Activated T-helper 2 cell treated with anti-CD3 and anti-CD28 coated beads, Interferon-gamma antibody, Interleukin-2, Interleukin-4, amounts not matched to agents 10 μg/mL and 5 μg/mL and 100 μg/mL, durations not matched to agents 14 hours and 24 hours and 36 hours (primary cell): ENCODE data around the gene CCDC158. TPM values are rescaled to one million over a fixed set of nuclear protein-coding genes. Genes with fewer than 3 reads are reported as not detected.

Experiments
- DNase-seq: peaks from one replicate; pipeline ENCODE4 v3.0.0; 2021; ENCODE audit warnings: low spot score
- H3K27ac Mint-ChIP-seq: one replicate; pipeline ENCODE4 v1.8.0; 2021; ENCODE audit warnings: mixed read lengths
- H3K27me3 Mint-ChIP-seq: one replicate; pipeline ENCODE4 v1.8.0; 2021; ENCODE audit warnings: low read depth, mixed read lengths
- H3K36me3 Mint-ChIP-seq: one replicate; pipeline ENCODE4 v1.8.0; 2021; ENCODE audit warnings: low read depth, mixed read lengths
- H3K4me1 Mint-ChIP-seq: one replicate; pipeline ENCODE4 v1.8.0; 2021; ENCODE audit warnings: low read depth, mixed read lengths
- H3K4me3 Mint-ChIP-seq: one replicate; pipeline ENCODE4 v1.8.0; 2021; ENCODE audit warnings: low read depth, mild to moderate bottlenecking, moderate library complexity, mixed read lengths
- H3K9me3 Mint-ChIP-seq: one replicate; pipeline ENCODE4 v1.8.0; 2021; ENCODE audit warnings: mixed read lengths
- intact Hi-C: fragments of 100-400 bp; cut with micrococcal nuclease; formaldehyde crosslinking; loops from one replicate; pipeline ENCODE4 v1.15.1; 2023
- total RNA-seq: library from RNA; stranded (reverse); gene quantifications from 2 replicates; pipeline ENCODE4 v1.2.3, GENCODE V29; 2022

The CCDC158 gene
- total RNA-seq, 1 donor from 2014 or later: not detected

GRCh38 chr4:76357981-76358380, 63.0 kb downstream of the CCDC158 start:
- Mint-ChIP-seq H3K36me3 (no peaks in the 10 kb centered on the region), H3K27ac (no peak overlapping the region), H3K4me3 (no peak overlapping the region), H3K4me1 (peaks cover 8% of the 10 kb centered on the region), H3K27me3 (peaks cover 2% of the 10 kb centered on the region), H3K9me3 (peaks cover 23% of the 10 kb centered on the region)
- intact Hi-C loops: no loop called here
- DNase-seq: no peak

- no peak overlapping the region for H3K27ac Mint-ChIP-seq
- H3K9me3 Mint-ChIP-seq: peaks cover 20% of the 10 kb centered on the region
- intact Hi-C loops: no loop called here
- peaks cover 2% of the 10 kb centered on the region for H3K27me3 Mint-ChIP-seq
- no peak overlapping the region for H3K4me3 Mint-ChIP-seq
- DNase-seq: no peak
- H3K36me3 Mint-ChIP-seq: no peaks in the 10 kb centered on the region
- peaks cover 8% of the 10 kb centered on the region for H3K4me1 Mint-ChIP-seq
Measured at GRCh38 chr4:76354517-76355473, 66.1 kb downstream of the CCDC158 start.

- H3K4me1 Mint-ChIP-seq: peaks cover 1% of the 10 kb centered on the region
- H3K27me3 Mint-ChIP-seq: peaks cover 10% of the 10 kb centered on the region
- H3K27ac Mint-ChIP-seq: no peak overlapping the region
- H3K36me3 Mint-ChIP-seq: no peaks in the 10 kb centered on the region
- peaks cover 6% of the 10 kb centered on the region for H3K9me3 Mint-ChIP-seq
- intact Hi-C loops: no loop called here
- DNase-seq: no peak
- H3K4me3 Mint-ChIP-seq: no peak overlapping the region
Measured at GRCh38 chr4:76342803-76343202, 78.1 kb downstream of the CCDC158 start.

- Mint-ChIP-seq H3K4me3 (no peak overlapping the region), H3K27me3 (peaks cover 10% of the 10 kb centered on the region), H3K4me1 (peaks cover 1% of the 10 kb centered on the region), H3K36me3 (no peaks in the 10 kb centered on the region), H3K9me3 (peaks cover 6% of the 10 kb centered on the region), H3K27ac (no peak overlapping the region)
- intact Hi-C loops: no loop called here
- no peak for DNase-seq
Measured at GRCh38 chr4:76342191-76342590, 78.8 kb downstream of the CCDC158 start.

GRCh38 chr4:76341063-76341462, 79.9 kb downstream of the CCDC158 start:
- no peak overlapping the region for H3K4me3 Mint-ChIP-seq
- DNase-seq: no peak
- H3K27me3 Mint-ChIP-seq: peaks cover 10% of the 10 kb centered on the region
- H3K4me1 Mint-ChIP-seq: peaks cover 1% of the 10 kb centered on the region
- intact Hi-C loops: no loop called here
- no peaks in the 10 kb centered on the region for H3K36me3 Mint-ChIP-seq
- H3K9me3 Mint-ChIP-seq: no peaks in the 10 kb centered on the region
- no peak overlapping the region for H3K27ac Mint-ChIP-seq

- H3K36me3 Mint-ChIP-seq: no peaks in the 10 kb centered on the region
Measured at GRCh38 chr4:76339364-76339763, 81.6 kb downstream of the CCDC158 start.

GRCh38 chr4:76334885-76335284, 86.1 kb downstream of the CCDC158 start:
- Mint-ChIP-seq H3K27ac (no peak overlapping the region), H3K9me3 (no peaks in the 10 kb centered on the region), H3K36me3 (no peaks in the 10 kb centered on the region), H3K27me3 (peaks cover 17% of the 10 kb centered on the region), H3K4me1 (no peaks in the 10 kb centered on the region), H3K4me3 (no peak overlapping the region)
- no peak for DNase-seq
- intact Hi-C loops: no loop called here

More at GRCh38 chr4:76339364-76339763, 81.6 kb downstream of the CCDC158 start:
- Mint-ChIP-seq H3K4me1 (peaks cover 1% of the 10 kb centered on the region), H3K9me3 (no peaks in the 10 kb centered on the region), H3K27me3 (peaks cover 8% of the 10 kb centered on the region), H3K27ac (no peak overlapping the region), H3K4me3 (no peak overlapping the region)
- intact Hi-C loops: no loop called here
- DNase-seq: no peak

GRCh38 chr4:76326515-76326914, 94.4 kb downstream of the CCDC158 start:
- H3K4me3 Mint-ChIP-seq: no peak overlapping the region
- no peak for DNase-seq
- intact Hi-C loops: no loop called here
- H3K27me3 Mint-ChIP-seq: peaks cover 5% of the 10 kb centered on the region
- H3K9me3 Mint-ChIP-seq: peaks cover 30% of the 10 kb centered on the region
- no peaks in the 10 kb centered on the region for H3K4me1 Mint-ChIP-seq
- H3K36me3 Mint-ChIP-seq: no peaks in the 10 kb centered on the region
- H3K27ac Mint-ChIP-seq: no peak overlapping the region

GRCh38 chr4:76325072-76325471, 95.9 kb downstream of the CCDC158 start:
- intact Hi-C loops: no loop called here
- Mint-ChIP-seq H3K27me3 (peaks cover 5% of the 10 kb centered on the region), H3K4me1 (no peaks in the 10 kb centered on the region), H3K4me3 (no peak overlapping the region), H3K27ac (no peak overlapping the region), H3K9me3 (peaks cover 30% of the 10 kb centered on the region), H3K36me3 (no peaks in the 10 kb centered on the region)
- no peak for DNase-seq

- Mint-ChIP-seq H3K36me3 (no peaks in the 10 kb centered on the region), H3K4me1 (no peaks in the 10 kb centered on the region), H3K27ac (no peak overlapping the region), H3K9me3 (peaks cover 21% of the 10 kb centered on the region), H3K4me3 (no peak overlapping the region), H3K27me3 (peaks cover 11% of the 10 kb centered on the region)
- intact Hi-C loops: no loop called here
- no peak for DNase-seq
Measured at GRCh38 chr4:76322236-76322635, 98.7 kb downstream of the CCDC158 start.

GRCh38 chr4:76316131-76316530, 104.8 kb downstream of the CCDC158 start:
- no peak for DNase-seq
- intact Hi-C loops: no loop called here
- Mint-ChIP-seq H3K4me1 (no peaks in the 10 kb centered on the region), H3K9me3 (peaks cover 17% of the 10 kb centered on the region), H3K27me3 (peaks cover 24% of the 10 kb centered on the region), H3K36me3 (no peaks in the 10 kb centered on the region), H3K27ac (no peak overlapping the region), H3K4me3 (no peak overlapping the region)

- no peak overlapping the region for H3K27ac Mint-ChIP-seq
- H3K27me3 Mint-ChIP-seq: peaks cover 28% of the 10 kb centered on the region
- H3K4me3 Mint-ChIP-seq: no peak overlapping the region
- intact Hi-C loops: no loop called here
- no peaks in the 10 kb centered on the region for H3K36me3 Mint-ChIP-seq
- peaks cover 17% of the 10 kb centered on the region for H3K9me3 Mint-ChIP-seq
- no peaks in the 10 kb centered on the region for H3K4me1 Mint-ChIP-seq
- no peak for DNase-seq
Measured at GRCh38 chr4:76315267-76315918, 105.5 kb downstream of the CCDC158 start.

- H3K27me3 Mint-ChIP-seq: peaks cover 45% of the 10 kb centered on the region
- H3K4me1 Mint-ChIP-seq: no peaks in the 10 kb centered on the region
- H3K9me3 Mint-ChIP-seq: peaks cover 17% of the 10 kb centered on the region
- H3K36me3 Mint-ChIP-seq: no peaks in the 10 kb centered on the region
- DNase-seq: no peak
- intact Hi-C loops: no loop called here
- no peak overlapping the region for H3K27ac Mint-ChIP-seq
- H3K4me3 Mint-ChIP-seq: no peak overlapping the region
Measured at GRCh38 chr4:76313547-76313946, 107.4 kb downstream of the CCDC158 start.
